ENCODE data around the gene ZNF609. TPM values are rescaled to one million over a fixed set of nuclear protein-coding genes. Genes with fewer than 3 reads are reported as not detected.

The ZNF609 gene
- total RNA-seq, 4 donors from 2014 or later = 18.6 to 40.1 (median 23.7) TPM

DNA sequence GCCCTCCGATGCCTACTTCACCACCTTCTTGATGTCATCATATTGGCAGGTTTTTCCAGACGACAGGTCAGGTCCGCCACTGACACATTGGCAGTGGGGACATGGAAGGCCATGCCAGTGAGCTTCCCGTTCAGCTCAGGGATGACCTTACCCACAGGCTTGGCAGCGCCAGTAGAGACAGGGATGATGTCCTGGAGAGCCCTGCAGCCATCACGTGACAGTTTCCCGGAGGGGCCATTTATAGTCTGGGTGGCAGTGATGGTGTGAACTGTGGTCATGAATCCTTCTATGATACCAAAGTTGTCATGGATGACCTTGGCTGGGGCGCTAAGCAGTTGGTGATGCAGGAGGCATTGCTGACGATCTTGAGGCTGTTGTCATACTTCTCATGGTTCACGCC, 68.5 kb downstream of the ZNF609 start:
- H3K27me3 ChIP-seq = no peaks in the 10 kb centered on the region
- 98% methylated on average over 7 of the region's 10 CpGs for WGBS

DNA sequence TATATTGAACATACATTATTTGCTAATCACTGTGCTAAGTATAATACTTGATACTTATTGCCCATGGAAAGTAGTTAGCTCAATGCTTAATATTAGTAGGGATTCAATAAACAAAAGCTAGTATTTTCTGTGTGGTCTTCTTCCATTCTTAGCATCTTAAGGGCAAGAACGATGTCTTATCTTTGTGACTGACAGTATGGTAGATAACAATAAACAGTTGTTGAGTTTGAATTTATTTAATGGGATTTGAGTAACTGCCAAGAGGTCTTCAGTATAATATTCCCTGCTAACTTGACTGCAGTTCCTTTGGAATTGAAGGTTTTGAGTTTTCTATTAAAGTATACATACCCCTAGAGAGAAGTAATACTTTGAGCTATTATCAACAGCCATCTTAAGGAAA, 70.1 kb downstream of the ZNF609 start:
- no peaks in the 10 kb centered on the region for H3K36me3 ChIP-seq
- H3K4me3 ChIP-seq = no peak overlapping the region
- DNase-seq (ENCODE audit: low spot score in 2 of 2) = no peak
- WGBS = 54% methylated on average over 1 of the region's 1 CpG
- no peak overlapping the region for H3K27ac ChIP-seq
- H3K9me3 ChIP-seq = no peaks in the 10 kb centered on the region
- no peak for TF ChIP-seq EP300 (IDR thresholded peaks at IDR 0.05)
- TF ChIP-seq, protein P1, sequence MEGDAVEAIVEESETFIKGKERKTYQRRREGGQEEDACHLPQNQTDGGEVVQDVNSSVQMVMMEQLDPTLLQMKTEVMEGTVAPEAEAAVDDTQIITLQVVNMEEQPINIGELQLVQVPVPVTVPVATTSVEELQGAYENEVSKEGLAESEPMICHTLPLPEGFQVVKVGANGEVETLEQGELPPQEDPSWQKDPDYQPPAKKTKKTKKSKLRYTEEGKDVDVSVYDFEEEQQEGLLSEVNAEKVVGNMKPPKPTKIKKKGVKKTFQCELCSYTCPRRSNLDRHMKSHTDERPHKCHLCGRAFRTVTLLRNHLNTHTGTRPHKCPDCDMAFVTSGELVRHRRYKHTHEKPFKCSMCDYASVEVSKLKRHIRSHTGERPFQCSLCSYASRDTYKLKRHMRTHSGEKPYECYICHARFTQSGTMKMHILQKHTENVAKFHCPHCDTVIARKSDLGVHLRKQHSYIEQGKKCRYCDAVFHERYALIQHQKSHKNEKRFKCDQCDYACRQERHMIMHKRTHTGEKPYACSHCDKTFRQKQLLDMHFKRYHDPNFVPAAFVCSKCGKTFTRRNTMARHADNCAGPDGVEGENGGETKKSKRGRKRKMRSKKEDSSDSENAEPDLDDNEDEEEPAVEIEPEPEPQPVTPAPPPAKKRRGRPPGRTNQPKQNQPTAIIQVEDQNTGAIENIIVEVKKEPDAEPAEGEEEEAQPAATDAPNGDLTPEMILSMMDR (IDR thresholded peaks at IDR 0.05) = no peak
- TF ChIP-seq POLR2AphosphoS5 (IDR thresholded peaks at IDR 0.05) = no peak
- no peak for TF ChIP-seq POLR2A (IDR thresholded peaks at IDR 0.05)
- H3K4me1 ChIP-seq = peaks cover 1% of the 10 kb centered on the region
- H3K27me3 ChIP-seq = no peaks in the 10 kb centered on the region

More for the DNA sequence above, 68.5 kb downstream of the ZNF609 start:
- no peaks in the 10 kb centered on the region for H3K9me3 ChIP-seq
- peaks cover 3% of the 10 kb centered on the region for H3K4me1 ChIP-seq
- DNase-seq (ENCODE audit: low spot score in 2 of 2) = no peak
- TF ChIP-seq, protein P1 (IDR thresholded peaks at IDR 0.05) = no peak
- TF ChIP-seq EP300 (IDR thresholded peaks at IDR 0.05) = no peak
- TF ChIP-seq POLR2A (IDR thresholded peaks at IDR 0.05) = no peak
- no peak for TF ChIP-seq POLR2AphosphoS5 (IDR thresholded peaks at IDR 0.05)
- no peak overlapping the region for H3K4me3 ChIP-seq
- H3K27ac ChIP-seq = no peak overlapping the region
- H3K36me3 ChIP-seq = no peaks in the 10 kb centered on the region

DNA sequence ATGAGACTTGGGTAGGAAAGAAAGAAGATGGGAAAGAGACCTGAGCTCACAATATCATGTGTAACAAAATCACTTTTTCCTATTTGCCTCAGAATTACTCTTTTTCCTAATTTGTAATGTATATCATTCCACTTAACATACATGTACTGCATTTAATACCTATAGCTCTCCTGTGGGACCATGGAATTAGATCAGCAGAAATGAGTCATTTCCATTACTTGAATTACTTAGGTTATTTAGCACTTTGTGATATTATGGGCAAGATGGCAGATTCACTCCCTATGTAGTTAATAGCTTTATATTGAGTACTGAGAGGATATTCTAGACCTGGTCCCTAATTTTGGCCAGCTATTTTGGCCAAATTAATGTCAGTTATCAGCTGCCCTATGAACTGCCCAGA, 70.5 kb downstream of the ZNF609 start:
- DNase-seq (ENCODE audit: low spot score in 2 of 2) = no peak
- H3K4me3 ChIP-seq = no peak overlapping the region
- H3K4me1 ChIP-seq = peaks cover 6% of the 10 kb centered on the region
- TF ChIP-seq, protein P1 (IDR thresholded peaks at IDR 0.05) = no peak
- TF ChIP-seq POLR2AphosphoS5 (IDR thresholded peaks at IDR 0.05) (no peak), POLR2A (IDR thresholded peaks at IDR 0.05) (no peak), EP300 (IDR thresholded peaks at IDR 0.05) (no peak)
- H3K27ac ChIP-seq = no peak overlapping the region
- no peaks in the 10 kb centered on the region for H3K9me3 ChIP-seq
- no peaks in the 10 kb centered on the region for H3K36me3 ChIP-seq
- no peaks in the 10 kb centered on the region for H3K27me3 ChIP-seq

DNA sequence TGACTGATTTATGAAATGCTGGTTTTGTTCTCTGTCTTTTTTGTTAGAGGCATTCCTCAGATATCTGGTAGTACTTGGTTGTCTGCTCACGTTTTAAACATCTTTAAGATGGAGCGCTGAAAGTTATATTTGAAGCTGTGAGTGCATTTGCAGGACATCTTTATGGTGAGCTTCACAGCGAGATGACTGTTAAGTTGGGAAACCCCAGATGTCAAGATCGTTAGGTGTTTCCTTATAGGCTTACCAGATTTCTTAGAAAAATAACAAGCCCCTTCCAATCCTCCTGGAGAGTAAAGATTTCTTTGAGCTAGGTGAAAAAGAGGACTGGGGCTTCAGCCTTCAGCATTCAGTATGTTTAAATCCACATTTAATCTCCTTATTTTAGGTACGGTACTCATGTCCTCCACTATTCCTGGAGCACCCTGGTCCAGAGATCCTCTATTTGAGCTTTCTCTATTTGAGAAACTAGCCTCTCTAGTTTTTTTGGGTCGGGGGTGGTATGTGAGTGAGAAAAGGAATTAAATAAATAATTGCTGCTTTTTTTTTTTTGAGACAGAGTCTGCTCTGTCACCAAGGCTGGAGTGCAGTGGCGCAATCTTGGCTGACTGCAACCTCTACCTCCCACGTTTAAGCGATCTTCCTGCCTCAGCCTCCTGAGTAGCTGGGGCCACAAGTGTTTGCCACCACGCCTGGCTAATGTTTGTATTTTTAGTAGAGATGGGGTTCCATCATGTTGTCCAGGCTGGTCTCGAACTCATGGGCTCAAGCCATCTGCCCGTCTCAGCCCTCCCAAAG, 72.3 kb downstream of the ZNF609 start:
- no peak for DNase-seq (ENCODE audit: low spot score in 2 of 2)
- TF ChIP-seq, protein P1 (IDR thresholded peaks at IDR 0.05) = no peak
- TF ChIP-seq POLR2AphosphoS5 (IDR thresholded peaks at IDR 0.05) = no peak
- no peak for TF ChIP-seq POLR2A (IDR thresholded peaks at IDR 0.05)
- TF ChIP-seq EP300 (IDR thresholded peaks at IDR 0.05) = no peak
- H3K36me3 ChIP-seq = no peaks in the 10 kb centered on the region
- H3K9me3 ChIP-seq = no peaks in the 10 kb centered on the region
- H3K4me1 ChIP-seq = peaks cover 11% of the 10 kb centered on the region
- H3K27ac ChIP-seq = no peak overlapping the region
- no peaks in the 10 kb centered on the region for H3K27me3 ChIP-seq
- 91% methylated on average over 12 of the region's 12 CpGs for WGBS
- no peak overlapping the region for H3K4me3 ChIP-seq

DNA sequence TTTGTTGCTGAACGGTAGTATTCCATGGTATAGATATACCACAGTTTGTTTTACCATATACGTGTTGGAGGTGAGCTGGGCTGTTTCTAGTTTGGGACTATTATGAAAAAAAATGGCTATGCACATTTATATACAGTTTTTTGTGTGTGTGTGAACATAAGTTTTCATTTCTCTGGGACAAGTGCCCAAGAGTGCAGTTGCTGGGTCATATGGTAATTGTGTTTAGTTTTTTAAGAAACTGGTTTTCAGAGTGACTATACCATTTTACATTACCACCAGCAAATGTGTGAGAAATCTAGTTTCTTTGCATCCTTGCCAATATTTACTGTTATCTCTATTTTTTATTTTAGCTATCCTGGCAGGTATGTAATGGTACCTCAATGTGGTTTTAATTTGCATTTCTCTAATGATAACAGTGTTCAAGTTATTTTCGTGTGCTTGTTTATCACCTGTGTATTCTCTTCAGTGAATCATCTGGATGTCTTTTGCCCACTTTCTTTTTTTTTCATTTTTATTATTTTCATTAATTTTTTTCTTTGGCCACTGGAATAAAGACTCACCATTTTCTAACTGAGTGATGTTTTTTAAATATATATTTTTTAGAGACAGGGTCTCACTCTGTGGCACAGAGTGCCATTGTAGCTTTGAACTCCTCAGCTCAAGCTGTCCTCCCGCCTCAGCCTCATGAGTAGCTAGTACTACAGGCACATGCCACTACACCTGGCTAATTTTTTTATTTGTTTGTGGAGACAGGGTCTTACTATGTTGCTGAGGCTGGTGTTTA, 75.3 kb downstream of the ZNF609 start:
- no peaks in the 10 kb centered on the region for H3K27me3 ChIP-seq
- no peak for DNase-seq (ENCODE audit: low spot score in 2 of 2)
- no peaks in the 10 kb centered on the region for H3K36me3 ChIP-seq
- no peaks in the 10 kb centered on the region for H3K9me3 ChIP-seq
- no peak overlapping the region for H3K4me3 ChIP-seq
- TF ChIP-seq POLR2AphosphoS5 (IDR thresholded peaks at IDR 0.05) = no peak
- no peak for TF ChIP-seq POLR2A (IDR thresholded peaks at IDR 0.05)
- TF ChIP-seq, protein P1 (IDR thresholded peaks at IDR 0.05) = no peak
- TF ChIP-seq EP300 (IDR thresholded peaks at IDR 0.05) = no peak
- no peak overlapping the region for H3K27ac ChIP-seq
- H3K4me1 ChIP-seq = peaks cover 11% of the 10 kb centered on the region
- 71% methylated on average over 4 of the region's 4 CpGs for WGBS

Data from suprapubic skin (tissue), 4 donors.